ENCODE measurements around the gene MEP1A.

DNA sequence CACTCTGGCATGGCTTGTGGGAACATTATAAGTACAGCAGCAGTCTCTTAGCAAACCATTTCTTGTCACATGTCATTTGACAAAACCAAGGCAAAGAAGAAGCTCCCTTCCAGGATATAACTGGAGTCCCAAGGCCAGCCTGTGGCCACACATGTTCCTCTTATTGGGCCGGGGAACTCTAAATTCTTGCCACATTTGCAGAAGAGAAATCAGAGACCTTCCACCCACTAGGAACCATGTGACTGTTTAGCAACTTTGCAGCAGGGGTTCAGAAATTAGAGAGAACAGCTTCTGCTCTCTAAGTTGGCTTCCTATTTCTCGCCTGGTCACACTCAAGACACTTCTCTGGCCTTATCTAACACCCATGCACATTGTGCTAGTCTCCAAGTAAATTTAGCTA, 20.4 kb upstream of the MEP1A start:
- TF ChIP-seq, protein P1, sequence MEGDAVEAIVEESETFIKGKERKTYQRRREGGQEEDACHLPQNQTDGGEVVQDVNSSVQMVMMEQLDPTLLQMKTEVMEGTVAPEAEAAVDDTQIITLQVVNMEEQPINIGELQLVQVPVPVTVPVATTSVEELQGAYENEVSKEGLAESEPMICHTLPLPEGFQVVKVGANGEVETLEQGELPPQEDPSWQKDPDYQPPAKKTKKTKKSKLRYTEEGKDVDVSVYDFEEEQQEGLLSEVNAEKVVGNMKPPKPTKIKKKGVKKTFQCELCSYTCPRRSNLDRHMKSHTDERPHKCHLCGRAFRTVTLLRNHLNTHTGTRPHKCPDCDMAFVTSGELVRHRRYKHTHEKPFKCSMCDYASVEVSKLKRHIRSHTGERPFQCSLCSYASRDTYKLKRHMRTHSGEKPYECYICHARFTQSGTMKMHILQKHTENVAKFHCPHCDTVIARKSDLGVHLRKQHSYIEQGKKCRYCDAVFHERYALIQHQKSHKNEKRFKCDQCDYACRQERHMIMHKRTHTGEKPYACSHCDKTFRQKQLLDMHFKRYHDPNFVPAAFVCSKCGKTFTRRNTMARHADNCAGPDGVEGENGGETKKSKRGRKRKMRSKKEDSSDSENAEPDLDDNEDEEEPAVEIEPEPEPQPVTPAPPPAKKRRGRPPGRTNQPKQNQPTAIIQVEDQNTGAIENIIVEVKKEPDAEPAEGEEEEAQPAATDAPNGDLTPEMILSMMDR (IDR thresholded peaks at IDR 0.05) = no peak
- TF ChIP-seq EZH2 (IDR thresholded peaks at IDR 0.05; ENCODE audit: borderline replicate concordance, insufficient read depth, low read depth, low read length, poor library complexity, severe bottlenecking) = no peak
